Upper lobe of left lung (tissue), 6 donors: ENCODE data around the gene SMC4. TPM values are rescaled to one million over a fixed set of nuclear protein-coding genes. Genes with fewer than 3 reads are reported as not detected.
"Not testable (repeated sequence)": the region's sequence is repeated elsewhere in the genome, so short reads cannot be mapped to it uniquely, and the experiment has no call there.

Experiments used
- ATAC-seq, 2 donors: fragments of 200-7000 bp; cut with Tn5 transposase; one replicate each; pipeline ENCODE4 v1.9.1; 2022; ENCODE audit warnings: mild to moderate bottlenecking in 2 of 2, moderate library complexity in 2 of 2; ENCODE audit not compliant: low FRiP score in 2 of 2
- DNase-seq, 2 donors: peaks; one replicate each; pipeline ENCODE4 v3.0.0-alpha.2; 2019 to 2020
- H3K27ac ChIP-seq, 4 donors: fragments of 200-600 bp; sonication (generic); one replicate each; pipeline ENCODE4 v1.5.1; 2016 to 2019
- H3K27me3 ChIP-seq, 4 donors: fragments of 200-600 bp; sonication (generic); one replicate each; pipeline ENCODE4 v1.5.1; 2017 to 2019
- H3K36me3 ChIP-seq, 4 donors: fragments of 200-600 bp; sonication (generic); one replicate each; pipeline ENCODE4 v1.5.1; 2016 to 2019
- H3K4me1 ChIP-seq, 4 donors: fragments of 200-600 bp; sonication (generic); one replicate each; pipeline ENCODE4 v1.5.1; 2018 to 2019
- H3K4me3 ChIP-seq, 4 donors: fragments of 200-600 bp; sonication (generic); one replicate each; pipeline ENCODE4 v1.5.1; 2017 to 2019; ENCODE audit warnings: mild to moderate bottlenecking in 2 of 4, moderate library complexity in 1 of 4
- H3K9me3 ChIP-seq, 4 donors: fragments of 200-600 bp; sonication (generic); one replicate each; pipeline ENCODE4 v1.5.1; 2018 to 2019
- EP300 ChIP-seq, 4 donors: sonication (generic); formaldehyde crosslinking; IDR thresholded peaks; one replicate each; pipeline ENCODE4 v1.5.1; 2017; ENCODE audit warnings: antibody characterized with exemption in 4 of 4, control low read depth in 2 of 4
- POLR2A ChIP-seq, 4 donors: fragments of 450-650 bp; IDR thresholded peaks; one replicate each; pipeline ENCODE4 v1.5.1; 2016 to 2017; ENCODE audit warnings: antibody characterized with exemption in 4 of 4, mild to moderate bottlenecking in 2 of 4
- POLR2AphosphoS5 ChIP-seq, 2 donors: sonication (generic); formaldehyde crosslinking; IDR thresholded peaks; one replicate each; pipeline ENCODE4 v1.5.1; 2017; ENCODE audit warnings: antibody characterized with exemption in 2 of 2
- WGBS, 2 donors: methylation state at CpG; one replicate each; pipeline ENCODE4 v1.1.5; 2017 to 2018; 5-methylcytosine and 5-hydroxymethylcytosine counted together
- total RNA-seq, 6 donors: library from RNA; depleted of rRNA in 4 of 6; stranded (reverse); fragments of >200 nt in 4 of 6; gene quantifications; one replicate each; pipeline versions ENCODE4 v1.1.0 to v1.2.1, GENCODE V29; 2016 to 2021
- TF ChIP-seq, protein P1 (sequence below), 6 experiments: fragments of 450-650 bp in 4 of 6; fragments of 200-600 bp in 2 of 6; sonication (generic) in 2 of 6; IDR thresholded peaks; one replicate each; pipeline ENCODE4 v1.5.1; 2016 to 2019; ENCODE audit warnings: antibody characterized with exemption in 6 of 6
- donor health status: DM: no; HTN: no; CAD: no; lungs with moderate emphysema.
- donor health status: DM: no; HTN: yes; CAD: no; lungs with severe emphysema.

SMC4 gene
- total RNA-seq, 6 donors from 2014 or later, result 35.6 to 107 (median 65.5) TPM

DNA sequence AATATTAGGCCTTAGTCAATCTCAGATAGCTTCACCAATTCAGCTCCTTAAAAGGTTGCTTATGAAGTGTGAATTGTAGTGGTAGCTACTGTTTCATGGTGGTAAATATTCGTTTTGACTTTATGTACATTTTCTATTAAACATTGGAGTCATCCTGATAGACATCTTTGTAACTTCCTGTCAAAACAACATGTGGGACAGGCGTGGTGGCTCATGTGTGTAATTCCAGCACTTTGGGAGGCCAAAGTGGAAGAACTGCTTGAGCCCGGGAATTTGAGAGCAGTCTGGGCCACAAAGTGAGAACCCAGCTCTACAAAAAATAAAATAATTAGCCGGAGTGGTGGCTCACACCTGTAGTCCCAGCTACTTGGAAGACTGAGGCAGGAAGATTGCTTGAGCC is 52.2 kb downstream of the SMC4 start:
- Histone ChIP-seq H3K9me3 (no peaks in the 10 kb centered on the region), H3K4me1 (peaks cover 0 to 14% (median 10%) of the 10 kb centered on the region in 4 donors), H3K27ac (no peak overlapping the region), H3K27me3 (peaks cover 0 to 7% (median 0%) of the 10 kb centered on the region in 4 donors), H3K4me3 (no peak overlapping the region), H3K36me3 (no peaks in the 10 kb centered on the region)
- WGBS, 2 donors, result 70 to 85% methylated on average over 4 of the region's 4 CpGs
- TF ChIP-seq POLR2A (IDR thresholded peaks at IDR 0.05) (no peak), POLR2AphosphoS5 (IDR thresholded peaks at IDR 0.05) (no peak), EP300 (IDR thresholded peaks at IDR 0.05) (no peak)
- TF ChIP-seq, protein P1, sequence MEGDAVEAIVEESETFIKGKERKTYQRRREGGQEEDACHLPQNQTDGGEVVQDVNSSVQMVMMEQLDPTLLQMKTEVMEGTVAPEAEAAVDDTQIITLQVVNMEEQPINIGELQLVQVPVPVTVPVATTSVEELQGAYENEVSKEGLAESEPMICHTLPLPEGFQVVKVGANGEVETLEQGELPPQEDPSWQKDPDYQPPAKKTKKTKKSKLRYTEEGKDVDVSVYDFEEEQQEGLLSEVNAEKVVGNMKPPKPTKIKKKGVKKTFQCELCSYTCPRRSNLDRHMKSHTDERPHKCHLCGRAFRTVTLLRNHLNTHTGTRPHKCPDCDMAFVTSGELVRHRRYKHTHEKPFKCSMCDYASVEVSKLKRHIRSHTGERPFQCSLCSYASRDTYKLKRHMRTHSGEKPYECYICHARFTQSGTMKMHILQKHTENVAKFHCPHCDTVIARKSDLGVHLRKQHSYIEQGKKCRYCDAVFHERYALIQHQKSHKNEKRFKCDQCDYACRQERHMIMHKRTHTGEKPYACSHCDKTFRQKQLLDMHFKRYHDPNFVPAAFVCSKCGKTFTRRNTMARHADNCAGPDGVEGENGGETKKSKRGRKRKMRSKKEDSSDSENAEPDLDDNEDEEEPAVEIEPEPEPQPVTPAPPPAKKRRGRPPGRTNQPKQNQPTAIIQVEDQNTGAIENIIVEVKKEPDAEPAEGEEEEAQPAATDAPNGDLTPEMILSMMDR (IDR thresholded peaks at IDR 0.05), result no peak
- ATAC-seq (no peak), DNase-seq (no peak)

DNA sequence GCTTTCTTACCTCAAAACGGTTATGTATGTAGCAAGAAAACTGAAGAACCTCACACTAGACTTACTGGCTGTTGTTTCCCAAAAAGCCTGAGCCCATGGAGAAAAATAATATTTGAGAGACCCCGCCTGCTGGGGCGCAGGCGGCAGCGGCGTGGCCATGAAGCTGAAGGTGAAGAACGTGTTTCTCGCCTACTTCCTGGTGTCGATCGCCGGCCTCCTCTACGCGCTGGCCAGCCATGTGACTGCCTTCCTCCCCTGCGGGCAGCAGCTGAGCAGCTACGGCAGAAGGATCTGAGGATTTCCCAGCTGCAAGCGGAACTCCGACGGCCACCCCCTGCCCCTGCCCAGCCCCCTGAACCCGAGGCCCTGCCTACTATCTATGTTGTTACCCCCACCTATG is 52.8 kb downstream of the SMC4 start:
- H3K27ac ChIP-seq, H3K4me3 ChIP-seq: not testable (repeated sequence)
- WGBS, 2 donors, result 95 to 97% methylated on average over 19 of the region's 19 CpGs

DNA sequence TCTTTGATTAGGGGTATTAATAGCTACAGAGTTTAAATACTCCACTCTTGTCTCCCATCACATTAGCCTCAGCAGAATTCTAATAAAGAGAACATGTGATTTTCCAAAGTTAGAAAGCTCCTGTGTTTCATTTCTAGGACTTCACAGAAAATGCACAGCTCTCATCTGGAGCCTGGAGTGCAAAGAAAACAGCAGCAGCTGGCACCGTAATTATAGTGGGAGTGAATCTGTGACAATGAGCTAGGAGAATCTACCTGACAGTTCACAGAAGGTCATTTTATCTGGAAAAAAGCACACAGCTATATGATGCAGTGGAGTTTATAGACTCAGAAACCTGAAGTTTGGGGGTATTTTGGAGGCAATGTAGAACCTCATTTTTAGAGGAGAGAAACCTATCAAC is 55.5 kb downstream of the SMC4 start:
- Histone ChIP-seq H3K4me3 (no peak overlapping the region), H3K9me3 (no peaks in the 10 kb centered on the region), H3K27me3 (no peaks in the 10 kb centered on the region), H3K27ac (no peak overlapping the region), H3K36me3 (no peaks in the 10 kb centered on the region), H3K4me1 (peaks cover 0 to 6% (median 2%) of the 10 kb centered on the region in 4 donors)
- DNase-seq (no peak), ATAC-seq (no peak)
- 33 to 74% methylated on average over 1 of the region's 1 CpG for WGBS, 2 donors
- no peak for TF ChIP-seq POLR2AphosphoS5 (IDR thresholded peaks at IDR 0.05)
- TF ChIP-seq EP300 (IDR thresholded peaks at IDR 0.05), result no peak
- TF ChIP-seq POLR2A (IDR thresholded peaks at IDR 0.05), result no peak

More for the DNA sequence above, 52.8 kb downstream of the SMC4 start:
- peaks cover 0 to 14% (median 10%) of the 10 kb centered on the region in 4 donors for H3K4me1 ChIP-seq
- not testable (repeated sequence) for H3K36me3 ChIP-seq, ATAC-seq, H3K27me3 ChIP-seq, H3K9me3 ChIP-seq
- DNase-seq, result peak in 1 of 2 donors; percentile 73

DNA sequence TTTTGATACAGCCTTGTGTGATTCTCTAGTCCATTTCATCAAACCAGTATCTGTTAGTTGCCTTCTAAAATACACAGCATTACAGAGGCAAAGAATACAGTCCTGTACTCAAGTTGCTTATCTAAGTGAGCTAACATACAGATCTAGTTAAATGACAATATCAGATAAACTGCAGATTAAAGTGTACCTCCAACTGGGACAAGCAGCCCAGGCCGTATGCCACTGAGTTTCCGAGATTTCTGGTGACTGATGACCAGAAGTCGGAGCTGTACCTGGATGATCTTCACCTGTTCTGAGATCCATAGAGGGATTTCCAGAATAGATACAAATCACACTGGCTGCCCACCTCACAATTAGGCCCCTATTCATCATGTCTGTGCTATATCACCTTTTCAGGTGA is 56.4 kb downstream of the SMC4 start:
- H3K4me3 ChIP-seq, result no peak overlapping the region
- no peaks in the 10 kb centered on the region for H3K27me3 ChIP-seq
- H3K9me3 ChIP-seq, result no peaks in the 10 kb centered on the region
- no peak for TF ChIP-seq POLR2A (IDR thresholded peaks at IDR 0.05)
- no peak for TF ChIP-seq POLR2AphosphoS5 (IDR thresholded peaks at IDR 0.05)
- TF ChIP-seq EP300 (IDR thresholded peaks at IDR 0.05), result no peak
- TF ChIP-seq, protein P1 (IDR thresholded peaks at IDR 0.05), result no peak
- DNase-seq (no peak), ATAC-seq (no peak)
- H3K36me3 ChIP-seq, result no peaks in the 10 kb centered on the region
- H3K4me1 ChIP-seq, result no peaks in the 10 kb centered on the region
- H3K27ac ChIP-seq, result no peak overlapping the region
- WGBS, 2 donors, result 83 to 97% methylated on average over 3 of the region's 3 CpGs

DNA sequence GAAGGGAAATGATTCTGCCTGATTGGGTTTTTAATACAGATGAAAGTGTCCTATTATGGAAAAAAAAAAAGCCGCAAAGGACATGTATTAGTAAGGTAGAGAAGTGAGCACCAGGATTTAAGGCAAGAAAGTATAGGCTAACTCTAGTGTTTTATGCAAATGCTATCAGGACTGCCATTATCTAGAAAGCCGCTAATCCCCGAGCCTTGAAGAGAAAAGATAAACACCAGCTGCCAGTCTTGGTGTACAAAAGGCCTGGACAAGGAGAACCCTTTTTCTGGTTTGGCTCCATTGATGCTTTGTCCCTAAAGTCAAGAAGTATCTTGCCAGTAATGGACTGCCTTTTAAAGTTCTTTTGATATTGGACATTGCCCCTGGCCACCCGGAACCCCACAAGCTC is 58.7 kb downstream of the SMC4 start:
- 69 to 79% methylated on average over 4 of the region's 4 CpGs for WGBS, 2 donors
- H3K4me3 ChIP-seq, result no peak overlapping the region
- ATAC-seq, result no peak
- no peaks in the 10 kb centered on the region for H3K9me3 ChIP-seq
- no peaks in the 10 kb centered on the region for H3K27me3 ChIP-seq
- DNase-seq, result no peak
- no peak overlapping the region for H3K27ac ChIP-seq
- H3K4me1 ChIP-seq, result no peaks in the 10 kb centered on the region
- no peaks in the 10 kb centered on the region for H3K36me3 ChIP-seq
- TF ChIP-seq POLR2A (IDR thresholded peaks at IDR 0.05) (no peak), EP300 (IDR thresholded peaks at IDR 0.05) (no peak), POLR2AphosphoS5 (IDR thresholded peaks at IDR 0.05) (no peak)
- TF ChIP-seq, protein P1 (IDR thresholded peaks at IDR 0.05), result no peak

DNA sequence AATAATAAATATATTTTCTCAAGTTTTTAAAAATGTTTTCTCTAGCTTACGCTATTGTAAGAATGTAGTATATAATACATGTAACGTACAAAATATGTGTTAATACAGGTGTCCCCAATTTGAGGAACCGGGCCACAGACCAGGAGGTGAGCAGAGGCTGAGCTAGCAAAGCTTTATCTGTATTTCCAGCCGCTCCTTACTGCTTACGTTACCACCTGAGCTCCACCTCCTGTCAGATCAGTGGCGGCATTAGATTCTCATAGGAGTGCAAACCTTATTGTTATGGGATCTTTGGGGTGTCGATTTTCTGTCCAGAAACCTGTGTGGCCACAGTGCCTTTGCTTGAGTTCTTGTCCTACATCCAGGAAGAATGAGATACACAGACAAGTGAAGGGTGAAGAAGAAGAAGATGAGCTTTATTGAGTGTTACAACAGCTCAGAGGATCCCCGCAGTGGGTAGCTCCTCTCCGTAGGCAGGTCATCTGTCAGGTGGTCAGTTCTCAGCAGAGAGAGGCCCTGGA is 60.1 kb downstream of the SMC4 start:
- Histone ChIP-seq H3K4me3 (no peak overlapping the region), H3K4me1 (no peaks in the 10 kb centered on the region), H3K36me3 (no peaks in the 10 kb centered on the region), H3K27me3 (no peaks in the 10 kb centered on the region), H3K27ac (no peak overlapping the region), H3K9me3 (no peaks in the 10 kb centered on the region)
- ATAC-seq (no peak), DNase-seq (no peak)
- 90 to 94% methylated on average over 9 of the region's 9 CpGs for WGBS, 2 donors
- no peak for TF ChIP-seq POLR2AphosphoS5 (IDR thresholded peaks at IDR 0.05)
- no peak for TF ChIP-seq EP300 (IDR thresholded peaks at IDR 0.05)
- TF ChIP-seq, protein P1 (IDR thresholded peaks at IDR 0.05), result no peak
- no peak for TF ChIP-seq POLR2A (IDR thresholded peaks at IDR 0.05)
